KBM-7 (cell line): Measurements from ENCODE around the gene PSEN2.
"Not testable (repeated sequence)": the region's sequence is repeated elsewhere in the genome, so short reads cannot be mapped to it uniquely, and the experiment has no call there.

Experiments used
- DNase-seq: peaks from one replicate; pipeline ENCODE4 v3.0.0-alpha.2; 2015
- in situ Hi-C: fragments of 300-500 bp; cut with MboI; formaldehyde crosslinking; loops from 2 replicates; pipeline ENCODE4 v1.14.3; 2020; ENCODE audit warnings: low sequenced_read_pairs, low pct_unique_long_range_greater_than_20kb, mixed read lengths

The PSEN2 gene

DNA sequence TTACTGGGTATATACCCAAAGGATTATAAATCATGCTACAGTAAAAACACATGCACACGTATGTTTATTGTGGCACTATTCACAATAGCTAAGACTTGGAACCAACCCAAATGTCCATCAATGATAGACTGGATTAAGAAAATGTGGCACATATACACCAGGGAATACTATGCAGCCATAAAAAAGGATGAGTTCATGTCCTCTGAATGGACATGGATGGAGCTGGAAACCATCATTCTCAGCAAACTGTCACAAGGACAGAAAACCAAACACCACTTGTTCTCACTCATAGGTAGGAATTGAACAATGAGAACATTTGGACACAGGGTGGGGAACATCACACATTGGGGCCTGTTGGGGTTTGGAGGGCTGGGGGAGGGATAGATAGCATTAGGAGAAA lies 15.9 kb upstream of the PSEN2 start:
- in situ Hi-C loops, DNase-seq: not testable (repeated sequence)

GRCh38 chr1:226862890-226863289 lies 7.5 kb upstream of the PSEN2 start:
- DNase-seq: no peak
- in situ Hi-C loops: no loop called here

GRCh38 chr1:226863446-226863845 lies 7.0 kb upstream of the PSEN2 start:
- DNase-seq: peak; percentile 16
- in situ Hi-C loops: no loop called here

DNA sequence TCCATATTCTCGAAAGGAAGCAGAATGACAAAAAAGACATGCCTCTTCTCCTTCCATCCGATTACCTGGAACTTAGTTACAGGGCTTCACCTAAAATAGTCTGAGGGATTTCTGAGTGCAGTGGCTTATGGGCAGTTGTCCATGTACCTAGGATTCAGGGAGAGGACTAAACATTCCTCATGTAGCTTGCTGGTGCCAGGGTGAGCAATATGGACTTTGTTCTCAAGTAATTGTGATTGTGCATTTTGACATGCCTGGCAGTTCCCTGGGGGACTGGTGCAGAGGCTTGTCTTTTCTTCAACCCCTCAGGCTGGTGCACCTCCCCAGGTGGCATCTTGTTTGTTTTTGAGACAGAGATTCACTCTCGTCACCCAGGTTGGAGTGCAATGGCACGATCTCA lies 6.1 kb upstream of the PSEN2 start:
- in situ Hi-C loops: no loop called here
- DNase-seq: no peak

DNA sequence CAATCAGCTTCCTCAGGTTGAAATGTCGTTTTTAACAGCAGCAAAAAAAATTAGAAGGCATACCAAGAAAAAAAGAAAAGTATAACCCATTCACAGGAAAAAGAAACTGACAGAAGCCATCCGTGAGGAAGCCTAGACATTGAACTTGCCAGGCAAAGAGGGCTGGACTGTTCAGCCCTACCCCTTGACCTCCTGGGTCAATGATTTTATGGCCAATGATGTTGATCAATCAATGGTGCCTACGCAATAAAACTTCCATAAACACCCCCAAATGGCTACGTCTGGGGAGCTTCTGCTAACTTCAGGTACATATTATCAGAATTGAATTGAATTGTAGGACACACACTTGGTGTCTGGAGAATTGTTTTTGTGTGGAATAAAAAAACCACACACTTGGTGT lies 4.8 kb upstream of the PSEN2 start:
- no peak for DNase-seq
- in situ Hi-C loops: no loop called here

- no peak for DNase-seq
- in situ Hi-C loops: no loop called here
Measured at GRCh38 chr1:226867461-226868054, 2.9 kb upstream of the PSEN2 start.

DNA sequence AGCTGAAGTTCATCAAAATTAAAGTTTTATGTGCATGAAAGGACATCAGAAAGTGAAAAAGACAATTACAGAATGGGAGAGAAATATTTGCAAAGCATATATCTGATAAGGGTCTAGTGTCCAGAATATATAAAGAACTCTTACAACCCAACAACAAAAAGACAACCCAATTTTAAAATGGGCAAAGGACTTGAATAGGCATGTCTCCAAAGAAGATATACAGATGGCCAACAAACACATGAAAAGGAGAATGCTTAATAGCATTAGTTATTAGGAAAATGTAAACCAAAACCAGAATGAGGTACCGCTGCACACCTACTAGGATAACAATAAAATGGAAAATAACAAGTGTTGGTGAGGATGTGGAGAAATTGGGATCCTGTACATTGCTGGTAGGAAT lies 1.7 kb upstream of the PSEN2 start:
- DNase-seq: no peak
- in situ Hi-C loops: no loop called here

DNA sequence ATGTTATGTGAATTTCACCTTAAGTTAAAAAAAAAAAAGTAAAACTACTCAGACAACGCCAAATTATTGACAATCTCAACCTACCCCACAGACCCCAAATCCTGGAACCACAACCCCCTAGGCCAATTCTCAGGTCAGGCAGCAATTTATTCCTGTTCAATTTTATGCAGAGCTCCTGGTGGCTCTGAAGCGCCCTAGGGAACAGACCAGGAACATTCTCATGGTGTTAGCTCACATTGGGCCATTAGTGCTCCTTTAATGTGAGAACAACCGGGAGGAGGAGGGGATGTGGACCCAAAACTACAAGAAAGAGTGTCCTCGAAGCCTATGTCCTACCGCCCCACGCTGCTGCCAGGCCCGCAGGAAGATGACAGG lies 403 bp upstream of the PSEN2 start:
- DNase-seq: no peak
- in situ Hi-C loops: no loop called here

GRCh38 chr1:226871636-226872327 lies 1.4 kb downstream of the PSEN2 start:
- in situ Hi-C loops: no loop called here
- no peak for DNase-seq

DNA sequence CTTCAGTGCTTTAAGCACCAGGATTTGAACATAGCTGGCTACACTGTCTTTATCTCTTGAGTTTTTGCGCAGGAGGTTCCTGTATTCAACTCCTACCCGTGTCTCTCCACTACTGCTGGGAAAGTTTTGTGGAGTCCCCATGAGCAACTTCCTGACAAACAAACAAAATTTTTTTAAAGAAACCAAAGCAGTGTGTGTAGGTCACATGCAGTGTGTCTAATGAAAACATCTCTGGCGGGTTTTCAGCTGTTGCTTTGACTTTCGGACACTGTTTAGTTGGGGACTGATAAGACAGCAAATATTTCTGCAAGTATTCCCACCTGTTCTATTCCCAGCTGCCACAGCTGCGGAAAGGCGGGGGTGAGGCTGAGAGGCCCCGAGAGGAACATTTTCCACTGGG lies 2.0 kb downstream of the PSEN2 start:
- peak; percentile 14 for DNase-seq
- in situ Hi-C loops: no loop called here

DNA sequence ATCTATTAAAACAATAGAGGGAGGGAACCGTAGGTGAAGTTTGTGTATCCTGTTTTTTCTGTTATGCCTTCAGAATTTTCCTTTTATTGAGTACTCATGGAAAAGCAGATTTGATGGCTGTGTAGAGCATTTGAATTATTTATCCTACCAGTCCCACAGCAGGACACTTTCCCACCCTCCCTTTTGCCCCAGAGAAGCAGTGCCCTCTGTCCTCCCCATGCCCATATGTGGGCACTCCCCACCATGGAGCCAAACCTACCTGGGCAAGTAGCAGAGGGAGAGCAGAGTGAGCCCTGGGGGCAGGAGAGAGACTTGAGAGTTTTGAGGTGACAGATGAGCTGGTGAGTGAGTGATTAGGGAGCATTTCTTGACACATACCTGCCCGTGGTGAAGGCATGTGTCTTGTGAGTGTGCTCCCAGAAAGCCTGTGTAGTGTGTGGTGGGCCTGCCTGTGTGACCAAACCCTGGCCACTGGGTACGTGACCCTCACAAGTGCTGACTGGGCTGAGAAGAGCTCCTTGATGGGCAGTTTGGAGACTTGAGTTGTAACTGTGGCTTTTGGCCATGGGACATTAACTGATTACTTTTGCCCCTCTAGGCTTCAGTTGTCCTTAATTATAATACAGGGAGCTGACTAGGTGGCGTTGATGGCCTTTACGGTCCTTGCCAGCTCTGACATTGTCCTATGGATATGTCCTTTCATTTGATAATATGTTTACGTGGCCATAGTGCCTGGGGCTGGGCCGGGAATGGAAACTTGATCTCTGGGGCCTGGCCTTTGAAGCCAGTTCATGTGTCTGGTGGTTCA lies 3.6 kb downstream of the PSEN2 start:
- in situ Hi-C loops: no loop called here
- DNase-seq: no peak

DNA sequence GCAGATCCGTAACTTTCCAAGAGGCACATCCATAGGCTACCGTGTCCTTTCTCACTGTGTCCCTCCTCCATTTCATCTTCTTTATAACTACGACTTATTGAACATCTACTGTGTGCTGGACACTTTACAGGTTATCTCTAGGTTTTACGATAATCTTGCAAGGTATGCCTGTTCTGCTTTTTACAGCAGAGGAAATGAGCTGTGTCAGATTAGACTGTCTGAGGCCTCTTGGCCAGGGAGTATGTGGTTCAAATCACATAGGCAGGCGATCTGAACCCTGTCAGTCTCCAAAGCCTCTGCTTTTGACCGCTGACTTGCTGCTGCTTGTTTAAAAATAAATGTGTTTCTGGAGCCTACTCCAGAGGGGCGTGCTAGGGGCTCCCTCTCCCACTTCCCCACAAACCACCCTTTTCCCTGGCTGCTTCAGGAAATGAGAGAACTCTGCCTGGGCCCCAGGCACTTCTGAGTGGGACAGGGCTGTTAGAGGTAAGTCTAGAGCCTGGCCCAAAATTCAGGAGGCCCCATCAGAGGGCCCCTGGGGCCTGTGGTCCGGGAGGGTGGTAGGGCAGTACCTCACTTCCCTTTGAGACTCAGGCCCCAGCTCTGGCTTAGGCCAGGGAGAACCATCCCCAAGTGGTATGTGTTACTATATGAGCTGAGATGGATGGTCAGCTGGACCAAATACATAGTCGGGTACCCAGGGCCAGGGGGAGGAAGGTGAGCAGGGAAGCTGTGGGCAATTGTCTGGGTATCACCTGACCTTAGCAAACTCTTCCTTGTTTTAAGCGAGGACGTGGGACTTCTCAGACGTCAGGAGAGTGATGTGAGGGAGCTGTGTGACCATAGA lies 4.4 kb downstream of the PSEN2 start:
- in situ Hi-C loops: no loop called here
- peak; percentile 45 for DNase-seq

DNA sequence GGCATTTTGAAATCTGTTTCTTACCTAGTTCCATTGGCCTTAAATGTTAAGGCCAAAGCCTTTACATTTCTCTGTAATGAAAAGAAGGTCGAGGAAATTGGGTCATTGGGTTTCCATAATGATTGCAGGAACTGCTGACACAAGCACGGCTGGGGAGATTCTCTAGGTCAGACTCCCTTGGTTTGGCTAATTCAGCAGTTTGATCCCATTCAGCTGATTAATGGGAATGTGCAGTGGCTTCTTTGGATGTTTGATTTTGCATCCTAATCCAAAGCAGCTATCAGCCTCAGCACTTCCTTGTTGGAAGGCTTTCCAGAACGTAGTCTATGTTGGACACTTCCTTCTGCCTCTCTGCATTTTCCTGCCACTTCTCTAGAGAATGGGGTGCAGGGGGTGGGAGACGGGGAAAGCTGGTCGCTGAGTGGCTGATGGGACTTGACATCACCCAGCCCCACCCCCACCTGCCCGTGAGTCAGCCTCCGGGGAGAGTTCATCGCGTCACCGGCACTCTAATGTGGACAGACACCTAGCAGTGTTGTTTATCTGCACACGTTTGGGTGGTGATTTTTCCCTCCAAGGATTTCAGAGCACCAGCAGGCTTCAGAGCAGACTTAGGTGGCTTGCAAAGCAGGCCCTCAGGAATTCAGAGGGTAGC lies 5.4 kb downstream of the PSEN2 start:
- no peak for DNase-seq
- in situ Hi-C loops: no loop called here

GRCh38 chr1:226877669-226878068 lies 7.3 kb downstream of the PSEN2 start:
- in situ Hi-C loops: no loop called here
- DNase-seq: no peak

GRCh38 chr1:226880372-226881287 lies 10.2 kb downstream of the PSEN2 start:
- in situ Hi-C loops: no loop called here
- DNase-seq: no peak

DNA sequence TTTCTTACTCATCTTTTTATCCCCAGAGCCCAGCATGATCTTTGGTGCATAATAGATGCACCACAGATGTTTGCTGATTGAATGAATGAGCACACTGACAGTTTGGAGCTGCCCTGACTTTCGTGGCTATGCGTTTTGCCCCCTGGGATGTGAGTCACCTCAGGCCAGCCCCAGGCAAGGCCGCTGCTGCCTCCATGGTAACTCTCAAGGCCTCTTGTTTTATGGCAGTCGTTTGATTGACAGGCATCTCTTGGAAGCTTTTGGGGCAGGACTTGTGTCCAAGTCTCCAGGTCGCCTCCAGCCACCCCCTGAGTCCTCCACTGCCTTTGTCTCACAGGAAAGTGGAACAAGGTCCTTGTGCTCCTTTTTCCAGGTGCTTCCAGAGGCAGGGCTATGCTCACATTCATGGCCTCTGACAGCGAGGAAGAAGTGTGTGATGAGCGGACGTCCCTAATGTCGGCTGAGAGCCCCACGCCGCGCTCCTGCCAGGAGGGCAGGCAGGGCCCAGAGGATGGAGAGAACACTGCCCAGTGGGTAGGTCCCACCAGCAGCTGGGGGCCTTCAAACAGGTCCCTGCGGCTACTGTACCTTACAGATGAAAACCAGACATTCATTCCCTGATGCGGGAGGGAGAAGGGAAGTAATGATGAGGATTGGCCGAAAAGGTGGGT lies 11.2 kb downstream of the PSEN2 start:
- DNase-seq: no peak
- in situ Hi-C loops: no loop called here

- in situ Hi-C loops: no loop called here
- no peak for DNase-seq
Measured at GRCh38 chr1:226882187-226882586, 11.8 kb downstream of the PSEN2 start.
